Measurements from ENCODE around the gene SOX14. TPM values are rescaled to one million over a fixed set of nuclear protein-coding genes. Genes with fewer than 3 reads are reported as not detected.

SOX14 gene
- total and polyA plus RNA-seq, 2 experiments from 2014 or later, result 0.39 TPM; not detected in 1

- Histone ChIP-seq H3K27ac (ENCODE audit: low read depth) (no peak overlapping the region), H3F3A (replicated peaks; ENCODE audit: low read depth) (peaks cover 39% of the 10 kb centered on the region), H3K4me2 (peak overlapping the region; percentile 82), H3K4me3 (peak overlapping the region; percentile 49), H2AFZ (no peak overlapping the region), H3K36me3 (ENCODE audit: insufficient read depth) (no peaks in the 10 kb centered on the region), H3K27me3 (ENCODE audit: insufficient read depth) (peaks cover 99% of the 10 kb centered on the region), H3K9me2 (ENCODE audit: insufficient read depth) (no peaks in the 10 kb centered on the region), H3K4me1 (ENCODE audit: insufficient read depth) (peaks cover 66% of the 10 kb centered on the region), H3K79me2 (replicated peaks; ENCODE audit: insufficient read depth) (no peaks in the 10 kb centered on the region), H4K20me1 (replicated peaks; ENCODE audit: insufficient read depth) (no peaks in the 10 kb centered on the region)
- no peaks in the 10 kb centered on the region; the same call in 2 of the 3 replicates for H3K9me3 Mint-ChIP-seq
- TF ChIP-seq ZNF462 (CRISPR knock-in tag; IDR thresholded peaks at IDR 0.05) (no peak), EZH2 (IDR thresholded peaks at IDR 0.05; ENCODE audit: low read depth, unreplicated experiment) (peak; percentile 91), EZH2phosphoT487 (IDR thresholded peaks at IDR 0.05; ENCODE audit: unreplicated experiment) (peak; percentile 36)
- ATAC-seq, result peak; percentile 4
- peak; percentile 74 for DNase-seq (ENCODE audit: low spot score)
- no peak overlapping the region for H3K27ac Mint-ChIP-seq
- H3K4me1 Mint-ChIP-seq, result peaks cover 69% of the 10 kb centered on the region
- peaks cover 100% of the 10 kb centered on the region for H3K27me3 Mint-ChIP-seq (ENCODE audit: insufficient read depth, low read depth, poor library complexity)
- no peaks in the 10 kb centered on the region; the same call in 2 of the 3 replicates for H3K36me3 Mint-ChIP-seq (ENCODE audit: low read depth)
- peak overlapping the region; percentile 83 for H3K4me3 Mint-ChIP-seq
Measured at GRCh38 chr3:137768361-137769321, 4.5 kb downstream of the SOX14 start.

All from GM23338 (cell line).